COLO668 (cell line): ENCODE results near the gene RANBP1.

ENCODE experiments used
- DNase-seq: peaks from one replicate; lab custom pipeline; 2025; ENCODE audit not compliant: unreplicated experiment; lab: John Stamatoyannopoulos, UW

RANBP1 gene

GRCh38 chr22:20135806-20136602 is 20.1 kb downstream of the RANBP1 start:
- DNase-seq = no peak

GRCh38 chr22:20136603-20136873 is 20.6 kb downstream of the RANBP1 start:
- no peak for DNase-seq

- no peak for DNase-seq
Measured at GRCh38 chr22:20137113-20137512, 21.2 kb downstream of the RANBP1 start.

GRCh38 chr22:20137671-20138416 is 21.9 kb downstream of the RANBP1 start:
- no peak for DNase-seq

DNA sequence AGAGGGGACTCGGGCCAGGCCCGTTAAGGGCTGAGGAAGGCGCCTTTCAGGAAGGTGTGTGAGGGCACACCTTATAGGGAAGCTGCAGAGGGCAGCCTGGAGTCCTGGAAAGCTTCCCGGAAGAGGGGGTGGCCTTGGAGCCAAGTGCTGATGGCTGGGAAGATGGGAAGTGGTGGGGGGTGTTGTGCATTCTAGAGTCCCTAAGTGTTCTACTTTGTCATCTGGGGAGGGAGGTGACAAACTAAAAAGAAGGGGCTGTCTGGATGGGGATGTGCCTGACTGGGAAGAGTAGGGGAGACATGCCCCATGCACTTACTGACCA is 22.5 kb downstream of the RANBP1 start:
- DNase-seq = no peak

GRCh38 chr22:20138868-20139267 is 23.0 kb downstream of the RANBP1 start:
- DNase-seq = no peak

GRCh38 chr22:20139391-20140106 is 23.6 kb downstream of the RANBP1 start:
- no peak for DNase-seq

DNA sequence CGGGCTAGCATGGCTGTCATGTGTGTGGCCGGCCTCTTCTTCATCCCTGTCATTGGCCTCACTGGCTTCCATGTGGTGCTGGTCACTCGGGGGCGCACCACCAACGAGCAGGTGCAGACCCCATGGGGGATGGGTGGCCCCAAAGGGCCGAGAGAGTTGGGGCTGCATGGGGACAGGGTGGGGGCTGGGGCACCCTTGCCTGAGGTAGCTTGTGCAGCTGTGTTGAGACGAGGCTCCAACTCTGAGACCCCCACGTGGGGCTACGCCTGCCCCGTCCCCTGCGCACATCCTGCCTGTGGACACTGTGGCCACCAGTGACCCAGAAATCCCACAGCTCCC is 24.2 kb downstream of the RANBP1 start:
- DNase-seq = no peak

DNA sequence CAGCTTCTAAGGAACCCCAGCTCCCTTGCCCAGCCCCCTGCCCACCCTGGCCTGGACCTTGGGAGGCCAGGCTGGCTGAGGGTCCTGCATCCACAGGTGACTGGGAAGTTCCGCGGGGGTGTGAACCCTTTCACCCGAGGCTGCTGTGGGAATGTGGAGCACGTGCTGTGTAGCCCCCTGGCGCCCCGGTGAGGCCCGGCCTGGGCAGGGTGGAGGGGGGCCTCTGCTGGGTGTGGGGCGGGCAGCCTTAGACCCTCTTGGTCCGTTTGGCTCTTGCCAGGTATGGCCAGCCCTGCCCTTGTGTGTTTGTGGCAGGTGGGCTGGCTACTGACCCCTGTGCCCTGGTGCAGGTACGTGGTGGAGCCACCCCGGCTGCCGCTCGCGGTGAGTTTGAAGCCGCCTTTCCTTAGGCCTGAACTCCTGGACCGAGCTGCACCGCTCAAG is 24.6 kb downstream of the RANBP1 start:
- no peak for DNase-seq

DNA sequence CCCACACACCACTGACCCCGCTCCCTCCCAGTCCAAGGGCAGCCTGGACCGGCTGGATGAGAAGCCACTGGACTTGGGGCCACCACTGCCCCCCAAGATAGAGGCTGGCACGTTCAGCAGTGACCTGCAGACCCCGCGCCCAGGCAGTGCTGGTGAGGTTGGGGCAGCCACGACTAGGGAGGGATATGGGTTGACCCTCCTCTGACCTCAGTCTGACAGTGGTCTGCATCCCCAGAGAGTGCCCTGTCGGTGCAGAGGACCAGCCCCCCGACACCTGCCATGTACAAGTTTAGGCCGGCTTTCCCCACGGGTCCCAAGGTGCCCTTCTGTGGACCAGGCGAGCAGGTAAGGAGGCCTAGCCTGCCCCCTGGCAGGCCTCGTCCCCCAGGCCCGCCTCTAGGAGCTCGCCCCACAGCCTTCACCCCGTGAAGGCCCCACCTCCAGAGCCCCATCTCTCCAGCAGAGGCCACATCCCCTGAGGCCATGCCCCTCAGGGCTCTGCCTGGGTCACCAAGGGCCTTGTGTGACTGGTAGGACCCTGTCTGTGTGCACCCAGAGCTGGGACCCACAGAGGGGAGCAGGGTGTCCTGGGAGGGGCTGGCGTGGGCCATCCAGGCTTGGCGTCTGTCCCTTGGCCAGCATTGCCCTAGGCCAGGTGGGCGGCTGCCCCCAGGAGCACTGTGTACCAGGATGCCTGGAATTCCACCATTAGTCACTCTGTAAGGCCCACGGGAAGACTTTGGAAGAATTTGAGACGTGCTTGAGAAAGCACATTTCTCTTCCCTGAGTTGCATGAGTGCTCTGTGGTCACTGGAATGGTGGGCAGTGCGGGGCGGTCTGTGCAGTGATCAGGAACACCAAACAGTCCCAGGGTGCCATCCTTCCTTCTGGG is 25.5 kb downstream of the RANBP1 start:
- no peak for DNase-seq

DNA sequence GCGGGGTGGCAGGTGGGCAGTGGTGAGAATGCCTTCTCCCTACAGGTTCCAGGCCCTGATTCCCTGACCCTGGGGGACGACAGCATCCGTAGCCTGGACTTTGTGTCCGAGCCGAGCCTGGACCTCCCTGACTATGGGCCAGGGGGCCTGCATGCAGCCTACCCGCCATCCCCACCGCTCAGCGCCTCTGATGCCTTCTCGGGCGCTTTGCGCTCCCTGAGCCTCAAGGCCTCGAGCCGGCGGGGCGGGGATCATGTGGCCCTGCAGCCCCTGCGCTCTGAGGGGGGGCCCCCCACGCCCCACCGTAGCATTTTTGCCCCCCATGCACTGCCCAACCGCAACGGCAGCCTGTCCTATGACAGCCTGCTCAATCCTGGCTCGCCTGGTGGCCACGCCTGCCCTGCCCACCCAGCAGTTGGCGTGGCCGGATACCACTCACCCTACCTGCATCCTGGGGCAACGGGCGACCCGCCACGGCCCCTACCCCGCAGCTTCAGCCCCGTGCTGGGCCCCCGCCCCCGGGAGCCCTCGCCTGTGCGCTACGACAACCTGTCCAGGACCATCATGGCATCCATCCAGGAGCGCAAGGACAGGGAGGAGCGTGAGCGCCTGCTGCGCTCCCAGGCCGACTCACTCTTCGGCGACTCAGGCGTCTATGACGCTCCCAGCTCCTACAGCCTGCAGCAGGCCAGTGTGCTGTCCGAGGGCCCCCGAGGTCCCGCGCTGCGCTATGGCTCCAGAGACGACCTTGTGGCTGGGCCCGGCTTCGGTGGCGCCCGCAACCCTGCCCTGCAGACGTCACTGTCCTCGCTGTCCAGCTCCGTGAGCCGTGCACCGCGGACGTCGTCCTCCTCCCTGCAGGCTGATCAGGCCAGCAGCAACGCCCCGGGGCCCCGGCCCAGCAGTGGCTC is 27.1 kb downstream of the RANBP1 start:
- no peak for DNase-seq

- peak; percentile 29 for DNase-seq
Measured at GRCh38 chr22:20143883-20144665, 28.2 kb downstream of the RANBP1 start.

DNA sequence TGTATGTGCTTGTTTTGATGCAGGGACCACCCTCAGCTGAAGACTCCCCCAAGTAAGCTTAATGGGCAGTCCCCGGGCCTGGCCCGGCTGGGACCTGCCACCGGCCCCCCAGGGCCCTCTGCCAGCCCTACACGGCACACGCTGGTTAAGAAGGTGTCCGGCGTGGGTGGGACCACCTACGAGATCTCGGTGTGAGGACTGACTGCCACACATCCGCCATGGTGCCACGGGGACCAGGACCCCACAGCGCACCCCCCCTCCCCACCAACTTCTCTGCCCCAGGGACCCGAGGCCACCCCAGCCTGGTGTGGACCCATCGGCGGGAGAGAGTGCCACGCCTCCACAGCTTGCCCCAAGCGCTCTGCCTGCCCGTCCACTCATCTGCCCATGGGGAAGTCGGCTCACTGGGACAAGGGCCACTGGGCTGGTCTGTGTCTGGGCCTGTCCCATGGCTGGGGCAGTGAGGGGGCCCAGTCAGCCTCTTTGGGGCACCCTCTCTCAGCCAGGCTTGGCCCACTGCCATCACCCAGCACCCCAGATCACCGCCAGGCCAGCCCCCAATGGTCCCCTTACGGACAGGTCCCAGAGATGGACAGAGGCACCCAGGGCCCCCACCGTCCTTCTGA is 29.4 kb downstream of the RANBP1 start:
- no peak for DNase-seq

- DNase-seq = no peak
Measured at GRCh38 chr22:20145832-20146223, 29.9 kb downstream of the RANBP1 start.

- no peak for DNase-seq
Measured at GRCh38 chr22:20146777-20147176, 30.9 kb downstream of the RANBP1 start.

- no peak for DNase-seq
Measured at GRCh38 chr22:20147237-20147988, 31.5 kb downstream of the RANBP1 start.

DNA sequence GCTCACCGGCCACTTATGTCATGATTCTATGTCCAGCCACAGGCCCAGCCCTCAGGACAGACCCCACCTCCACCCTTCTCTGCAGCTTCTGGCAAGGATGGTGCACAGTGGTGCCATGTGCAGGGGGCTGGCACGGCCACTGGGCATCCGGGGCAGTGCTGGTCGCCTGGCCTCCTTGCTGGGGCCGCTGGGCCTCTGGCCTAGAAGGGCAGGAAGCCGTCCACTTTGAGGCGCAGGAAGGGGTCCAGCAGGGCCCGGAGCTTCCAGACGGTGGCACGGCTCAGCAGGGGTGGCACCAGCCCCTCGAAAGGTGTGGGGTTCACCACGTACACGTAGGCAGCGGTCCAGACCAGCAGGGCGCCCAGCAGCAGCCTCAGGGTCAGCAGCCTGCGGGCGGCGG is 32.5 kb downstream of the RANBP1 start:
- no peak for DNase-seq
